Keratinocyte (primary cell): ENCODE measurements around the gene RIPPLY2. TPM values are rescaled to one million over a fixed set of nuclear protein-coding genes. Genes with fewer than 3 reads are reported as not detected.
A peak's percentile ranks its signal among the peaks of the same experiment; 100 is the strongest.

ENCODE experiments used
- DNase-seq: peaks from one replicate; pipeline ENCODE4 v3.0.0-alpha.2; 2011; ENCODE audit warnings: low read depth, missing footprints, low spot score
- FAIRE-seq: peaks from 2 replicates; lab custom pipeline; 2011; peaks lifted over from hg19 to GRCh38; lab: Jason Lieb, UNC
- H2AFZ ChIP-seq: 2 replicates; pipeline ENCODE4 v1.6.0; 2012; ENCODE audit warnings: low read length, control low read depth, inconsistent platforms; ENCODE audit not compliant: control insufficient read depth
- H3K27ac ChIP-seq: 2 replicates; pipeline ENCODE4 v1.5.1; 2011; ENCODE audit warnings: low read length; ENCODE audit not compliant: control insufficient read depth, insufficient read depth
- H3K27me3 ChIP-seq: 3 replicates; pipeline ENCODE4 v1.6.0; 2011; ENCODE audit warnings: low read length; ENCODE audit not compliant: control insufficient read depth, insufficient read depth; ENCODE audit errors: extremely low read depth
- H3K36me3 ChIP-seq, 2 experiments: 2 replicates in 1 of 2; 3 replicates in 1 of 2; pipeline ENCODE4 v1.5.1; 2011; ENCODE audit warnings: low read length in 2 of 2, mild to moderate bottlenecking in 1 of 2; ENCODE audit not compliant: control insufficient read depth in 2 of 2, insufficient read depth in 2 of 2; ENCODE audit errors: extremely low read depth in 1 of 2
- H3K4me1 ChIP-seq: 3 replicates; pipeline ENCODE4 v1.5.1; 2011; ENCODE audit warnings: low read length; ENCODE audit not compliant: control insufficient read depth, insufficient read depth; ENCODE audit errors: extremely low read depth
- H3K4me2 ChIP-seq: 3 replicates; pipeline ENCODE4 v1.6.0; 2011; ENCODE audit warnings: low read depth, low read length; ENCODE audit not compliant: control insufficient read depth, insufficient read depth; ENCODE audit errors: extremely low read depth
- H3K4me3 ChIP-seq, 3 experiments: fragments of 200-600 bp in 1 of 3; sonication (generic) in 1 of 3; 2 replicates in 2 of 3; 3 replicates in 1 of 3; pipeline ENCODE4 v1.5.1; 2011 to 2016; ENCODE audit warnings: low read length in 3 of 3, mild to moderate bottlenecking in 3 of 3, control low read depth in 2 of 3, inconsistent platforms in 1 of 3, low read depth in 1 of 3, mixed read lengths in 1 of 3, mixed run types in 1 of 3, moderate library complexity in 1 of 3; ENCODE audit not compliant: control insufficient read depth in 2 of 3, insufficient read depth in 2 of 3; ENCODE audit errors: extremely low read depth in 1 of 3
- H3K79me2 ChIP-seq: 2 replicates; pipeline ENCODE4 v1.6.0; 2012; ENCODE audit warnings: low read length; ENCODE audit not compliant: control insufficient read depth, insufficient read depth
- H3K9ac ChIP-seq: 3 replicates; pipeline ENCODE4 v1.6.0; 2011; ENCODE audit warnings: low read length; ENCODE audit not compliant: control insufficient read depth, insufficient read depth; ENCODE audit errors: extremely low read depth
- H3K9me1 ChIP-seq: 3 replicates; pipeline ENCODE4 v1.6.0; 2011; ENCODE audit warnings: low read length; ENCODE audit not compliant: control insufficient read depth, insufficient read depth; ENCODE audit errors: extremely low read depth
- H3K9me3 ChIP-seq: 2 replicates; pipeline ENCODE4 v1.5.1; 2012; ENCODE audit warnings: low read depth, low read length; ENCODE audit not compliant: control insufficient read depth
- H4K20me1 ChIP-seq: 3 replicates; pipeline ENCODE4 v1.6.0; 2011; ENCODE audit warnings: low read length; ENCODE audit not compliant: control insufficient read depth, insufficient read depth; ENCODE audit errors: extremely low read depth
- EZH2 ChIP-seq: IDR thresholded peaks from one replicate; pipeline ENCODE4 v1.6.1; 2012; ENCODE audit warnings: inconsistent platforms, mild to moderate bottlenecking, low read length, moderate library complexity
- dilution Hi-C: fragments of 300-500 bp; cut with MboI; formaldehyde crosslinking; loops from one replicate; pipeline ENCODE4 v1.7.0; 2020; ENCODE audit warnings: low sequenced_read_pairs; ENCODE audit not compliant: extremely low pct_ligation_motif_present
- polyA plus RNA-seq, 5 experiments: library from polyadenylated mRNA; depleted of rRNA in 3 of 5; stranded (reverse) in 3 of 5; stranded (forward) in 1 of 5; unstranded in 1 of 5; fragments of >200 nt; gene quantifications; 1 replicate in 1 of 5; 2 replicates in 3 of 5; 3 replicates in 1 of 5; pipeline versions ENCODE4 v1.2.1 to v1.2.3, GENCODE V29; 2011 to 2012; ENCODE audit warnings: missing spikeins in 2 of 5, low read depth in 1 of 5, low replicate concordance in 1 of 5
- TF ChIP-seq, protein P1 (sequence below), 3 experiments: IDR thresholded peaks in 1 of 3; conservative IDR thresholded peaks in 1 of 3; optimal IDR thresholded peaks in 1 of 3; 2 replicates in 2 of 3; 3 replicates in 1 of 3; pipeline versions ENCODE3 to v1.5.1; 2011; ENCODE audit warnings: low read length in 3 of 3, mild to moderate bottlenecking in 3 of 3, moderate library complexity in 2 of 3, control low read depth in 1 of 3, inconsistent platforms in 1 of 3; ENCODE audit not compliant: insufficient read depth in 2 of 3; ENCODE audit errors: extremely low read depth in 1 of 3

RIPPLY2 gene
- polyA plus RNA-seq, 1 donor (not counting 4 experiments of a cell fraction or from before 2014, with no cell fraction given): 0.60 TPM

DNA sequence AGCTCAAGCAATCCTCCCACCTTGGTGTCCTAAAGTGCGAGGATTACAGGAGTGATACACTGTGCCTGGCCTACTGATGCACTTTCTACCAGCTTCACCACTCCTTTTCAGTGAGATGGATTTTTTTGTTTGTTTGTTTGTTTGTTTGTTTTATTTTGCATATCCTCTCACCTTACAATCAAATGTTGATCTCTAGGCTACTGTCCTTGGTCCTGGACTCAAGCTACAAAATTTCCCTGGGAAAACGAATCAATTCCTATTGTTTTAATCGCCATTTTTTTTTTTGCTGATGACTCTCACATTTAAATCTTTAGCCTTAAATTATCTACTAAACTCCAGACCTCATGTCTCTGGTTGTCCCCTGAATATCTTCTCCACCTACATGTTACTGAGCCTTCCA is 3.5 kb upstream of the RIPPLY2 start:
- no peaks in the 10 kb centered on the region for H3K9me1 ChIP-seq
- H3K27me3 ChIP-seq: peaks cover 18% of the 10 kb centered on the region
- no peak for TF ChIP-seq EZH2
- TF ChIP-seq, protein P1, sequence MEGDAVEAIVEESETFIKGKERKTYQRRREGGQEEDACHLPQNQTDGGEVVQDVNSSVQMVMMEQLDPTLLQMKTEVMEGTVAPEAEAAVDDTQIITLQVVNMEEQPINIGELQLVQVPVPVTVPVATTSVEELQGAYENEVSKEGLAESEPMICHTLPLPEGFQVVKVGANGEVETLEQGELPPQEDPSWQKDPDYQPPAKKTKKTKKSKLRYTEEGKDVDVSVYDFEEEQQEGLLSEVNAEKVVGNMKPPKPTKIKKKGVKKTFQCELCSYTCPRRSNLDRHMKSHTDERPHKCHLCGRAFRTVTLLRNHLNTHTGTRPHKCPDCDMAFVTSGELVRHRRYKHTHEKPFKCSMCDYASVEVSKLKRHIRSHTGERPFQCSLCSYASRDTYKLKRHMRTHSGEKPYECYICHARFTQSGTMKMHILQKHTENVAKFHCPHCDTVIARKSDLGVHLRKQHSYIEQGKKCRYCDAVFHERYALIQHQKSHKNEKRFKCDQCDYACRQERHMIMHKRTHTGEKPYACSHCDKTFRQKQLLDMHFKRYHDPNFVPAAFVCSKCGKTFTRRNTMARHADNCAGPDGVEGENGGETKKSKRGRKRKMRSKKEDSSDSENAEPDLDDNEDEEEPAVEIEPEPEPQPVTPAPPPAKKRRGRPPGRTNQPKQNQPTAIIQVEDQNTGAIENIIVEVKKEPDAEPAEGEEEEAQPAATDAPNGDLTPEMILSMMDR (optimal IDR thresholded peaks at IDR 0.05 in 1 of 3, IDR thresholded peaks at IDR 0.05 in 1 of 3, conservative IDR thresholded peaks at IDR 0.05 in 1 of 3; ENCODE audit: extremely low read depth in 1 of 3, insufficient read depth in 2 of 3, low read length in 3 of 3): no peak
- H3K9me3 ChIP-seq: no peaks in the 10 kb centered on the region
- no peak overlapping the region for H3K4me2 ChIP-seq
- FAIRE-seq: no peak
- H2AFZ ChIP-seq: no peak overlapping the region
- no peaks in the 10 kb centered on the region for H4K20me1 ChIP-seq
- no peak overlapping the region for H3K27ac ChIP-seq
- H3K4me1 ChIP-seq: peaks cover 3% of the 10 kb centered on the region
- no peak overlapping the region for H3K9ac ChIP-seq
- H3K4me3 ChIP-seq: no peak overlapping the region
- dilution Hi-C loops: no loop called here
- DNase-seq: no peak
- H3K79me2 ChIP-seq: no peaks in the 10 kb centered on the region
- no peaks in the 10 kb centered on the region for H3K36me3 ChIP-seq

DNA sequence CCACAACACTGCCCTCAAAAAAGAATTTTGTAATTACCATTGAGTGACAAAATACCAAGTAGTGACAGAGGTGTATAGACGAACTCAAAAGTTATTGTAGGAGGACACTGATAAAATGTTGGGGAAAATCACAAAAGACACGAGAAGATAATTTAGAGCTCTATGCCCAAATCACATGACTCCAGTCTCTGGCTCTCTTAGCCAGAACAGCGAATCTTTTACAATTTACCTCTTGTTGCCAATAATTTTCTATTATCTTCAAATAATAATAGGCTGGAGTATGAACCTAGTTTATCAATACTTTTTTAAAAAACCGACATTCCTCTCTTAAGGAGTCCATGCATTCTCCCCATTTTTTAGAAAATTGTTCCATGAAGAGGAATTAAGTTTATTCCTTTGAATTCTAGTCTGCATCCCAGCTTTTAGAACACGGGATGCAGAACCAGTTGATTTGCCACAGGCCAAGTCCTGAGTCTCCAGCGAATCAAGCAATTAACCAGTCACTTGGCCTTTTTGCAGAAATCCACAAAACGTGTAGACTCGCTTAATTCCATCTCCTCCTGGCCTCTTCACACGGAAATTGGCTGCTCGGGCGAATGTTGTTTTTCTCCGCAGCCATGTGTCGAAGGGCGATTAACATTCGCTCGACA is 507 bp upstream of the RIPPLY2 start:
- Histone ChIP-seq H4K20me1 (no peaks in the 10 kb centered on the region), H3K79me2 (no peaks in the 10 kb centered on the region)
- FAIRE-seq: no peak

More for the DNA sequence above, 507 bp upstream of the RIPPLY2 start:
- H3K9ac ChIP-seq: no peak overlapping the region
- no peak for DNase-seq
- H3K4me1 ChIP-seq: peaks cover 3% of the 10 kb centered on the region
- H3K9me1 ChIP-seq: no peaks in the 10 kb centered on the region
- no peak overlapping the region for H3K27ac ChIP-seq
- no peaks in the 10 kb centered on the region for H3K36me3 ChIP-seq
- peak; percentile 1 for TF ChIP-seq EZH2
- TF ChIP-seq, protein P1 (optimal IDR thresholded peaks at IDR 0.05 in 1 of 3, IDR thresholded peaks at IDR 0.05 in 1 of 3, conservative IDR thresholded peaks at IDR 0.05 in 1 of 3; ENCODE audit: extremely low read depth in 1 of 3, insufficient read depth in 2 of 3, low read length in 3 of 3): no peak
- dilution Hi-C loops: no loop called here
- no peaks in the 10 kb centered on the region for H3K9me3 ChIP-seq
- H3K27me3 ChIP-seq: peaks cover 18% of the 10 kb centered on the region
- H3K4me3 ChIP-seq: peak overlapping the region; percentile 27 to 65 (median 58)
- H3K4me2 ChIP-seq: peak overlapping the region; percentile 82
- peak overlapping the region; percentile 80 for H2AFZ ChIP-seq
